ENCODE data around the gene TFIP11. TPM values are rescaled to one million over a fixed set of nuclear protein-coding genes. Genes with fewer than 3 reads are reported as not detected.

The TFIP11 gene
- total and polyA plus RNA-seq, 10 of the 15 experiments (the other 5 are each of a cell fraction or from before 2014, with no cell fraction given): 14.2 to 43.3 (median 31.9) TPM

GRCh38 chr22:26453216-26453615, 59.1 kb downstream of the TFIP11 start:
- TF ChIP-seq ZNF384 (IDR thresholded peaks at IDR 0.05; ENCODE audit: borderline replicate concordance, low read depth, low read length) (no peak), BCL11A (IDR thresholded peaks at IDR 0.05; ENCODE audit: low read depth, low read length) (no peak), ZNF217 (IDR thresholded peaks at IDR 0.05) (no peak), KAT2A (conservative IDR thresholded peaks at IDR 0.05; ENCODE audit: control insufficient read depth, low read depth, low read length) (no peak), POLR2A (IDR thresholded peaks at IDR 0.05; ENCODE audit: low read depth, low read length) (no peak), PML (IDR thresholded peaks at IDR 0.05; ENCODE audit: low read length) (no peak), CHD4 (IDR thresholded peaks at IDR 0.05) (no peak), CEBPB (IDR thresholded peaks at IDR 0.05; ENCODE audit: borderline replicate concordance in 1 of 2, low read depth in 2 of 2, low read length in 2 of 2) (no peak), RCOR1 (conservative IDR thresholded peaks at IDR 0.05; ENCODE audit: low read depth, low read length) (no peak)
- CTCF ChIA-PET: interaction anchor here (1.0 kb wide), 2 partner anchors 8 to 26 kb away, joined by 3 read pairs; no protein-coding TSS in a partner anchor
- WGBS (ENCODE audit: insufficient coverage, insufficient replicate concordance, low lambda C conversion rate, missing lambda C conversion rate): 97% methylated on average over 9 of the region's 9 CpGs
- DNase-seq (ENCODE audit: low read depth, low spot score): no peak
- H3K4me3 ChIP-seq: no peak overlapping the region
- in situ Hi-C loops (cut with MboI) (no loop called here), intact Hi-C loops (cut with micrococcal nuclease; ENCODE audit: unreplicated experiment) (no loop called here)
- FAIRE-seq: no peak
- H3K9ac ChIP-seq (ENCODE audit: control insufficient read depth, insufficient read depth, low read length): no peak overlapping the region
- 0 out of 2 replicates have a peak, but pooled peaks cover 3% of the 10 kb centered on the region for H4K20me1 ChIP-seq (ENCODE audit: control insufficient read depth, insufficient read depth)
- no peaks in the 10 kb centered on the region for H3K9me3 ChIP-seq (replicated peaks; ENCODE audit: control insufficient read depth, insufficient read depth, low read length)
- SMC1A ChIA-PET (ENCODE audit: uncharacterized antibody, unreplicated experiment): interaction anchor here (1.6 kb wide), 1 partner anchor 9 kb away, joined by 4 read pairs; no protein-coding TSS in a partner anchor
- no peak overlapping the region for H2AFZ ChIP-seq (ENCODE audit: control insufficient read depth, low read depth, low read length)
- no peak overlapping the region for H3K27ac ChIP-seq (ENCODE audit: control insufficient read depth, insufficient read depth)
- RAD21 ChIA-PET (ENCODE audit: unreplicated experiment): no interaction called here
- H3K79me2 ChIP-seq (ENCODE audit: control insufficient read depth, insufficient read depth, low read length): no peaks in the 10 kb centered on the region
- POLR2A ChIA-PET: no interaction called here
- H3K36me3 ChIP-seq (ENCODE audit: control insufficient read depth in 2 of 2, insufficient read depth in 2 of 2, low read length in 1 of 2): peaks cover 16 to 20% of the 10 kb centered on the region in 2 experiments
- H3K27me3 ChIP-seq (replicated peaks in 1 of 2; ENCODE audit: control insufficient read depth in 2 of 2, insufficient read depth in 2 of 2, low read length in 1 of 2): no peaks in the 10 kb centered on the region
- no peaks in the 10 kb centered on the region for H3K4me1 ChIP-seq (ENCODE audit: control insufficient read depth, insufficient read depth, low read length)
- no TSS peak for BruUV-seq (replicated peaks)
- H3K4me2 ChIP-seq (ENCODE audit: control insufficient read depth, insufficient read depth): no peak overlapping the region
- ATAC-seq: no peak

Data from GM12878 (cell line).